GM12864 (cell line): ENCODE measurements around the gene TGFBR3.

Experiments used
- DNase-seq: peaks from one replicate; pipeline ENCODE4 v3.0.0-alpha.2; 2011; ENCODE audit warnings: low read depth
- H3K4me3 ChIP-seq: 2 replicates; pipeline ENCODE4 v1.5.1; 2011; ENCODE audit warnings: mild to moderate bottlenecking, low read depth, low read length, control low read depth
- TF ChIP-seq, protein P1 (sequence below): IDR thresholded peaks from 2 replicates; pipeline ENCODE4 v1.5.1; 2011; ENCODE audit warnings: low read depth, mild to moderate bottlenecking, moderate library complexity, low read length, control low read depth, inconsistent platforms; ENCODE audit errors: missing control alignments

TGFBR3 gene

DNA sequence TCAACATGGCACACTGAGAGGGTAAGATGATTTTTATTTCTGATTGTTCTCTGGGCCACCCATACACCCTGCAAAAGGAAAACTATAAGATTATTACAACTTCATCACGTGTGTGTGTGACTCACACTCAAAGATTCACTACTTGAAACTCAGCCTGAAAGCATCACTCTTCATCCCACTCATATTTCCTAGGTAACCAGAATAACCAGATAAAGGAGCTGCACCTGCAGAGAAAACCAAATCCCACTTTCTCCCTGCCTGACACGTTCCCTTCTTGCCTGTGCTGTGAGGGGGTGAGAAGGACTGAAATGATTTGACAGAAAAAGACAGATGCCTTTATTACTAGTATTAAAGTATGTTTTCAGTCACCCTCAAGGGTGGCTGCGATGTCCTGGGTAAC, 131.6 kb downstream of the TGFBR3 start:
- TF ChIP-seq, protein P1, sequence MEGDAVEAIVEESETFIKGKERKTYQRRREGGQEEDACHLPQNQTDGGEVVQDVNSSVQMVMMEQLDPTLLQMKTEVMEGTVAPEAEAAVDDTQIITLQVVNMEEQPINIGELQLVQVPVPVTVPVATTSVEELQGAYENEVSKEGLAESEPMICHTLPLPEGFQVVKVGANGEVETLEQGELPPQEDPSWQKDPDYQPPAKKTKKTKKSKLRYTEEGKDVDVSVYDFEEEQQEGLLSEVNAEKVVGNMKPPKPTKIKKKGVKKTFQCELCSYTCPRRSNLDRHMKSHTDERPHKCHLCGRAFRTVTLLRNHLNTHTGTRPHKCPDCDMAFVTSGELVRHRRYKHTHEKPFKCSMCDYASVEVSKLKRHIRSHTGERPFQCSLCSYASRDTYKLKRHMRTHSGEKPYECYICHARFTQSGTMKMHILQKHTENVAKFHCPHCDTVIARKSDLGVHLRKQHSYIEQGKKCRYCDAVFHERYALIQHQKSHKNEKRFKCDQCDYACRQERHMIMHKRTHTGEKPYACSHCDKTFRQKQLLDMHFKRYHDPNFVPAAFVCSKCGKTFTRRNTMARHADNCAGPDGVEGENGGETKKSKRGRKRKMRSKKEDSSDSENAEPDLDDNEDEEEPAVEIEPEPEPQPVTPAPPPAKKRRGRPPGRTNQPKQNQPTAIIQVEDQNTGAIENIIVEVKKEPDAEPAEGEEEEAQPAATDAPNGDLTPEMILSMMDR, result no peak
- DNase-seq, result peak; percentile 38
- no peak overlapping the region for H3K4me3 ChIP-seq

DNA sequence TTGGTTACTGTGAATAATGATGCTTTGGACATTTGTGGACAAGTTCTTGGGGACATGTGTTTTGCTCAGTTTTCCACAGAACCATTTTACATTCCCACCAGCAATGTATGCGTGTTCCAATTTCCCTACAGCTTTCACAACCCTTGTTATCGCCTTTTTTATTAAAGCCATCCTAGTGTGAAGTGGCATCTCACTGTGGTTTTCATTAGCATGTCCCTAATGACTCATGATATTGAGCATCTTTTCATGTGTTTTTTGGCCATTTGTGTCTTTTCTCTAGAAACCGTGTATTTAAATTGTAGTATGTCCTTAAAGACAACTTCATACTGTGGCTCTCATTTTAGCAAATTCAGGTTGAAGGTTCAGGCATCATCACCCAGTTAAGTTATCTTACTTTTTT, 132.1 kb downstream of the TGFBR3 start:
- TF ChIP-seq, protein P1, result no peak
- H3K4me3 ChIP-seq, result no peak overlapping the region
- DNase-seq, result no peak

DNA sequence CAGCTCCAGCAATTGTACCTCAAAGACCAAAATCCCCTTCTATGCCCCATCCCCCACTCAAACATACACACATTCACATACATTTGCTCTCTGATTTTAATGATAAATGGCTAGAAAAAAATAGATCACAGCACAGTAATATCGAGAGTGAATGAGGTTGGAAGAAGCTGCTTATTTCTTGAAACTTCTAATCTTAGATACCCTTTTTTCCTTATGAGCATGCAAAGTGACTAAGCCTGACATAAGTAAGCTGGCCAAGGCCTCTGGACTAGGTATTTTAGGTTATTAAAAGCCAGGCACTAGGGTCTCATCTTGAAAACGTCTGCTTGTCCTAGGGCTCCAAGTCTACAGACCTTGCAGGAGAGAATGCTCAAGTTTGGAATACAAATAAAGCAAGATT, 133.6 kb downstream of the TGFBR3 start:
- no peak overlapping the region for H3K4me3 ChIP-seq
- DNase-seq, result peak; percentile 47
- TF ChIP-seq, protein P1, result no peak

DNA sequence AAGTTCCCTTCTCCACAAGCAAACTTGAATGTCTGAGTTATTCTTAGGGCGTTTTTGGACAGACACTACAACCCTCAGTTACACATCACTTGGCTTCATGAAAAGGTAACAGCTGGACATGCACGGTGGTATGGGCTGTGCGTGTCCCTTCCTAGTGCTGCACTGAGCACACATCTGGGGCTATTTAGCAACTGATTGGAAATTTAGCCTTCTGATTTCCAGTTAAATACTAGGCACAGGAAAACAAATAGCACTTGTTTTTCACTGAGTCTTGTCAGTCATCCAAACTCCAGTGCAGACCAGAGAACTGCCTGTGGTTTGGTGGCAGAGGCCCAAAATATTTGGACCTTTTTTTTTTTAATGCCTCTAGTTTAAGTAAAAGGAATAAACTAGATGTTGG, 134.7 kb downstream of the TGFBR3 start:
- TF ChIP-seq, protein P1, result no peak
- DNase-seq, result no peak
- H3K4me3 ChIP-seq, result no peak overlapping the region

DNA sequence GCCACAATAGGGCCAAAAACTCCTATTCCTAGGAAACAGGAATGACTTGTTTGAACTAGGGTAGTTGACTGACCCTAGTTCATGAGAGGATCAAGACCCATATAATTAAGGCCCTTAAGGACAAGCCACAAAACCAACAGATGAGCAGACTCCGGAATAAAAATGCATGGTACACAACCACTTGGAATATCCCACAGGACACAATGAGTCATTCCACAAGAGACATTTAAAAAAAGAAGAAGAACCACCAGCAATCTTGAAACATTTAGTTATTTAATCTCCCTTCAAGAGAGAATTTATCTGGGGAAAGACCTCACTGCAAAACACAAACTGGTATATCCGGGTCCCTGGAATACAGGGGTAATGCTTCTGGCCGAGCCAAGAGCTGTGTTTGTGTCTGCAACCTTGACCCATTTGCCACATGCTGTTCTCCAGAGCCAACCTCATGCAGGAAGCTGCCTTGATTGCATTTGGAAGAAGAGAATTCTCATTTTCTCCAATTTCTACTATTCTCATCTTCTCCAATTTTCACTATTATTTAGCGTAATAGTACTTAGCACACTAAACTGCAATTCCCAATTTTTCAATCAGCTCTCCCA, 135.5 kb downstream of the TGFBR3 start:
- H3K4me3 ChIP-seq, result no peak overlapping the region
- TF ChIP-seq, protein P1, result no peak
- DNase-seq, result no peak

DNA sequence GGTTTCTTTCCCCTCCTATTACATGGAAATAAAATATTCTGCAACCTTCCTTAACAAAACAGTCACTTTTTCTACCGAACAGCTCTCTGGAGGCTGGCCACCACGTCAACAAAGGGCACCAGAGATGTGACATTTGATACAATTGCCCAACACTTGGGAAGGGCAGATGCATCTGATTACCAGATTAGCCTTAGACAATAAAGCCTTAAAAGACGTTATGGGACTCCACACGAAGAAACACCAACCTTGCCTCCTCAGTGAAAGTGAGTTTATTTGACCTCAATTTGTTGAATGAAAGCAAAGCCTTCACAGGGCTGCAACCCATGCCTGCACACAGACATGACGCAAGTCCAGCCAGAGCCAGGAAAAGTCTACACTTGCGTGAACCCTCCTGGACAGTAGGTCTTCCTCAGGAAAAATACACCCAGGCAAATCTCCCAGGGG, 136.1 kb downstream of the TGFBR3 start:
- H3K4me3 ChIP-seq, result no peak overlapping the region
- TF ChIP-seq, protein P1, result no peak
- DNase-seq, result no peak

DNA sequence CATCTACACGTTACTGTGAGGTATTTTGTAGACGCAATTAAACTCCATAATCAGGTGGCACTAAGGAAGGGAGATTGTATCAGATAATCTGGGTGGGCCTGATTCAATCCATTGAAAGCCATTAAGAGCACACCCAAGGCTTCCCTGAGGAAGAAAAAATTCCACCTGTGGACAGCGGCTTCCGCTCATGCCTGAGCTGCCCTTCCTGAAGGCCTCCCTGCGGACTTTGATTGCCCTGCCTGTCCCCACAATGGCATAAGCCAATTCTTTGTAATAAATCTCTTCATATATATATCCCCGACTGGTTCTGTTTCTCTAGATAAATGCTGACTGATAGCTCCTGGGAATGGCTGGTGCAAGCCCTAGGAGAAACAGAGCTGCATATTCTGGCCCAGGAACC, 138.3 kb downstream of the TGFBR3 start:
- TF ChIP-seq, protein P1, result no peak
- no peak overlapping the region for H3K4me3 ChIP-seq
- no peak for DNase-seq
